ENCODE results near the gene CAMTA1. TPM values are rescaled to one million over a fixed set of nuclear protein-coding genes. Genes with fewer than 3 reads are reported as not detected.

CAMTA1 gene
- polyA plus RNA-seq, 1 donor from 2014 or later, result 162 TPM

DNA sequence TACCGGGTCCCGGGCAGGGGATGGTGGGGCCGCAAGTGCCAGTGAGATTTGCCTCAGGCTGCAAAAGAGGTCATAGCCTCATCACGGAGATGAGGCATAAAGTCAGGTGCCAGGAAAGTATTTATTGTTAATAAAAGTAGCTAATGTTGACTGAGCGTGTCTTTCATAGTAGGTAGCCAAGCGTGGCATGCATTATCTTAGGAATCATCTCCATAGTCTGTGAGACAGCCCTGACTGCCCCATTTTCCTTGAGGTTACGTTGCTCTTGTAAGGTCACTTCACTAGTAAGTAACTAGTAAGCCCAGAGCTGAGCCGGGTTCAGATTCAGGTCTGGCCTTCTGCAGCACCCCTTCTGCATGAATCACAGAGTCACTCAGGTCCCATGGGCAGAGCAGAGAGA is 174.2 kb downstream of the CAMTA1 start:
- Histone ChIP-seq H3K27ac (ENCODE audit: low read length) (no peak overlapping the region), H3K36me3 (ENCODE audit: insufficient read depth, low read length) (no peaks in the 10 kb centered on the region), H3K4me2 (ENCODE audit: low read length) (no peak overlapping the region), H3F3A (ENCODE audit: insufficient read depth, low read length, poor library complexity, severe bottlenecking) (no peaks in the 10 kb centered on the region), H3K79me2 (replicated peaks; ENCODE audit: insufficient read depth, low read length) (no peaks in the 10 kb centered on the region), H3K9me3 (ENCODE audit: low read length) (no peaks in the 10 kb centered on the region), H3K27me3 (ENCODE audit: insufficient read depth, low read depth, low read length) (no peaks in the 10 kb centered on the region), H4K20me1 (ENCODE audit: insufficient read depth) (no peaks in the 10 kb centered on the region), H3K9me2 (ENCODE audit: insufficient read depth, low read length) (no peaks in the 10 kb centered on the region), H3K9ac (ENCODE audit: low read length) (no peak overlapping the region), H2AFZ (ENCODE audit: low read depth, low read length) (no peak overlapping the region), H3K4me3 (ENCODE audit: low read length) (no peak overlapping the region)
- TF ChIP-seq MXI1 (conservative IDR thresholded peaks at IDR 0.05; ENCODE audit: poor library complexity, severe bottlenecking) (no peak), TAF1 (IDR thresholded peaks at IDR 0.05; ENCODE audit: low read depth) (no peak), SMC3 (conservative IDR thresholded peaks at IDR 0.05; ENCODE audit: poor library complexity) (no peak), POLR2AphosphoS5 (IDR thresholded peaks at IDR 0.05) (no peak), EP300 (conservative IDR thresholded peaks at IDR 0.05; ENCODE audit: poor library complexity, severe bottlenecking) (no peak), RAD21 (conservative IDR thresholded peaks at IDR 0.05) (no peak), EZH2 (IDR thresholded peaks at IDR 0.05; ENCODE audit: borderline replicate concordance, insufficient read depth, low read length, poor library complexity, severe bottlenecking) (no peak)
- TF ChIP-seq, protein P1, sequence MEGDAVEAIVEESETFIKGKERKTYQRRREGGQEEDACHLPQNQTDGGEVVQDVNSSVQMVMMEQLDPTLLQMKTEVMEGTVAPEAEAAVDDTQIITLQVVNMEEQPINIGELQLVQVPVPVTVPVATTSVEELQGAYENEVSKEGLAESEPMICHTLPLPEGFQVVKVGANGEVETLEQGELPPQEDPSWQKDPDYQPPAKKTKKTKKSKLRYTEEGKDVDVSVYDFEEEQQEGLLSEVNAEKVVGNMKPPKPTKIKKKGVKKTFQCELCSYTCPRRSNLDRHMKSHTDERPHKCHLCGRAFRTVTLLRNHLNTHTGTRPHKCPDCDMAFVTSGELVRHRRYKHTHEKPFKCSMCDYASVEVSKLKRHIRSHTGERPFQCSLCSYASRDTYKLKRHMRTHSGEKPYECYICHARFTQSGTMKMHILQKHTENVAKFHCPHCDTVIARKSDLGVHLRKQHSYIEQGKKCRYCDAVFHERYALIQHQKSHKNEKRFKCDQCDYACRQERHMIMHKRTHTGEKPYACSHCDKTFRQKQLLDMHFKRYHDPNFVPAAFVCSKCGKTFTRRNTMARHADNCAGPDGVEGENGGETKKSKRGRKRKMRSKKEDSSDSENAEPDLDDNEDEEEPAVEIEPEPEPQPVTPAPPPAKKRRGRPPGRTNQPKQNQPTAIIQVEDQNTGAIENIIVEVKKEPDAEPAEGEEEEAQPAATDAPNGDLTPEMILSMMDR (IDR thresholded peaks at IDR 0.05; ENCODE audit: poor library complexity, severe bottlenecking), result no peak
- TF ChIP-seq, protein P2, sequence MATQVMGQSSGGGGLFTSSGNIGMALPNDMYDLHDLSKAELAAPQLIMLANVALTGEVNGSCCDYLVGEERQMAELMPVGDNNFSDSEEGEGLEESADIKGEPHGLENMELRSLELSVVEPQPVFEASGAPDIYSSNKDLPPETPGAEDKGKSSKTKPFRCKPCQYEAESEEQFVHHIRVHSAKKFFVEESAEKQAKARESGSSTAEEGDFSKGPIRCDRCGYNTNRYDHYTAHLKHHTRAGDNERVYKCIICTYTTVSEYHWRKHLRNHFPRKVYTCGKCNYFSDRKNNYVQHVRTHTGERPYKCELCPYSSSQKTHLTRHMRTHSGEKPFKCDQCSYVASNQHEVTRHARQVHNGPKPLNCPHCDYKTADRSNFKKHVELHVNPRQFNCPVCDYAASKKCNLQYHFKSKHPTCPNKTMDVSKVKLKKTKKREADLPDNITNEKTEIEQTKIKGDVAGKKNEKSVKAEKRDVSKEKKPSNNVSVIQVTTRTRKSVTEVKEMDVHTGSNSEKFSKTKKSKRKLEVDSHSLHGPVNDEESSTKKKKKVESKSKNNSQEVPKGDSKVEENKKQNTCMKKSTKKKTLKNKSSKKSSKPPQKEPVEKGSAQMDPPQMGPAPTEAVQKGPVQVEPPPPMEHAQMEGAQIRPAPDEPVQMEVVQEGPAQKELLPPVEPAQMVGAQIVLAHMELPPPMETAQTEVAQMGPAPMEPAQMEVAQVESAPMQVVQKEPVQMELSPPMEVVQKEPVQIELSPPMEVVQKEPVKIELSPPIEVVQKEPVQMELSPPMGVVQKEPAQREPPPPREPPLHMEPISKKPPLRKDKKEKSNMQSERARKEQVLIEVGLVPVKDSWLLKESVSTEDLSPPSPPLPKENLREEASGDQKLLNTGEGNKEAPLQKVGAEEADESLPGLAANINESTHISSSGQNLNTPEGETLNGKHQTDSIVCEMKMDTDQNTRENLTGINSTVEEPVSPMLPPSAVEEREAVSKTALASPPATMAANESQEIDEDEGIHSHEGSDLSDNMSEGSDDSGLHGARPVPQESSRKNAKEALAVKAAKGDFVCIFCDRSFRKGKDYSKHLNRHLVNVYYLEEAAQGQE (IDR thresholded peaks at IDR 0.05; ENCODE audit: borderline replicate concordance), result no peak

DNA sequence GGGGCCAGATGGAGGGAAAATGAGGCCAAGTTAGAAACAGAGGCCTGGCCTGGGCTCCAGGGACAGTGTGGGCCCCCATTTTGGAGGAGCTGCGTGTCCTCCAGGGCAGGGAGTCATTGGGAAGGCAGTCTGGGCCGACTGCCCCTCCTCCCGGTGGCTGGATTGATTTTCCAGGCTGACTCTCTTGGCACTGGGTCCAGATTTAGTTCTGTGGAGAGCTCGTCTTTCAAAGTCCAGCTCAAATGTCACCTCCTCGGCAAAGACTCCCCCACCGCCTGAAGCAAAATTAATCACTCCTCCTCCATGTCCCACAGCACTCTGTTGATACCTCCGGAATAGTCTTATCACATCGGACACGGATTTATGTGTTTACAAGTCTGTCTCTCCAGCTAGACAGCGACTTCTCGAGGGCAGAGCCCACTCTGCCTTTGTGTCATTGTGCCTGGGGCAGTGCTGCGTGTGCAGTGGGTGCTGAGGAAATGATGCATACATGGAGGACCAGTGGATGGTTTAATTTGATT is 175.1 kb downstream of the CAMTA1 start:
- Histone ChIP-seq H3K4me3 (ENCODE audit: low read length) (no peak overlapping the region), H3K9ac (ENCODE audit: low read length) (no peak overlapping the region), H3K36me3 (ENCODE audit: insufficient read depth, low read length) (no peaks in the 10 kb centered on the region), H3K27me3 (ENCODE audit: insufficient read depth, low read depth, low read length) (no peaks in the 10 kb centered on the region), H4K20me1 (ENCODE audit: insufficient read depth) (no peaks in the 10 kb centered on the region), H3K79me2 (replicated peaks; ENCODE audit: insufficient read depth, low read length) (no peaks in the 10 kb centered on the region), H3K4me2 (ENCODE audit: low read length) (no peak overlapping the region), H3K9me2 (ENCODE audit: insufficient read depth, low read length) (no peaks in the 10 kb centered on the region), H3F3A (ENCODE audit: insufficient read depth, low read length, poor library complexity, severe bottlenecking) (no peaks in the 10 kb centered on the region), H3K9me3 (ENCODE audit: low read length) (no peaks in the 10 kb centered on the region), H3K27ac (ENCODE audit: low read length) (no peak overlapping the region), H2AFZ (ENCODE audit: low read depth, low read length) (no peak overlapping the region)
- TF ChIP-seq TAF1 (IDR thresholded peaks at IDR 0.05; ENCODE audit: low read depth), result no peak
- no peak for TF ChIP-seq RAD21 (conservative IDR thresholded peaks at IDR 0.05)
- TF ChIP-seq EZH2 (IDR thresholded peaks at IDR 0.05; ENCODE audit: borderline replicate concordance, insufficient read depth, low read length, poor library complexity, severe bottlenecking), result no peak
- TF ChIP-seq, protein P2 (IDR thresholded peaks at IDR 0.05; ENCODE audit: borderline replicate concordance), result no peak
- TF ChIP-seq, protein P1 (IDR thresholded peaks at IDR 0.05; ENCODE audit: poor library complexity, severe bottlenecking), result no peak
- TF ChIP-seq MXI1 (conservative IDR thresholded peaks at IDR 0.05; ENCODE audit: poor library complexity, severe bottlenecking), result no peak

Measured in neural cell (in vitro differentiated cells).